Skeletal muscle cell (primary cell): ENCODE results near the gene MON2.
"Not testable (repeated sequence)": the region's sequence is repeated elsewhere in the genome, so short reads cannot be mapped to it uniquely, and the experiment has no call there.

ENCODE experiments used
- DNase-seq: peaks from one replicate; pipeline ENCODE4 v3.0.0-alpha.2; 2010; ENCODE audit warnings: low read depth
- H3K4me3 ChIP-seq: 2 replicates; pipeline ENCODE4 v1.5.1; 2011; ENCODE audit warnings: low read depth, mild to moderate bottlenecking, control low read depth, low read length, moderate library complexity

The MON2 gene

GRCh38 chr12:62471734-62472133 lies 5.1 kb downstream of the MON2 start:
- no peak for DNase-seq
- H3K4me3 ChIP-seq: no peak overlapping the region

GRCh38 chr12:62472472-62472871 lies 5.8 kb downstream of the MON2 start:
- no peak for DNase-seq

DNA sequence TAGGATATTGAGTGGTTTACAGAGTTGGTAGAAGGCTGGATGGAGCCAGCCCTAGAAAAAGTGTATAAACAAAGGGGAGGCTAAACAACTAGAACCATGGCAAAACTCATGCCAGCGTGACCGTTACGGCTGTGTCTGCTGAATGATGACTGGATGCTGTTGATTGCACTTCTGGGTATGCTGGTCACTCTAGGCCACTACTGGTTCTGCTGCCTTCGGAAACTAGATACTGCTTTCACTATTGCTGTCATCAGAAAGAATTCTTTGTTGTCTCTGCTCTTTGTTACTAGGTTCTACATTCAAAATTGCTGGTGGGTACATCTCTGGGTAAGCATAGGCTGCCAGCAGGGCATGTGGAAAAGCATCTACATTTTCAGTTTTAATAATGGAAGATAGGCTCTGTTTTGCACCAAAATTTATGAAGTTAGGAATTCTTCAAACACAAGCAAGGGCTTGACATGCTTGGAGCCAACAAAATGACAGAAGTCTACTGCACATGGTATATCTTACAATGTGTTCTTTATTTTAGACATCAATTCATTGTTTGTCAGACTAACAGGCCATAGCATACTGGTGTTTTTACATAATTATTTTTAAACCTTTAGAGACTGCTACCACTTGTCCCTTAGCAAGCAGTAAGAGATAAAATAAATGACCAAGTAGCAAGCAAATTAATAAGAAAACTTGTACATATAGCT lies 15.4 kb downstream of the MON2 start:
- H3K4me3 ChIP-seq: no peak overlapping the region
- DNase-seq: no peak

More at GRCh38 chr12:62472472-62472871, 5.8 kb downstream of the MON2 start:
- no peak overlapping the region for H3K4me3 ChIP-seq

DNA sequence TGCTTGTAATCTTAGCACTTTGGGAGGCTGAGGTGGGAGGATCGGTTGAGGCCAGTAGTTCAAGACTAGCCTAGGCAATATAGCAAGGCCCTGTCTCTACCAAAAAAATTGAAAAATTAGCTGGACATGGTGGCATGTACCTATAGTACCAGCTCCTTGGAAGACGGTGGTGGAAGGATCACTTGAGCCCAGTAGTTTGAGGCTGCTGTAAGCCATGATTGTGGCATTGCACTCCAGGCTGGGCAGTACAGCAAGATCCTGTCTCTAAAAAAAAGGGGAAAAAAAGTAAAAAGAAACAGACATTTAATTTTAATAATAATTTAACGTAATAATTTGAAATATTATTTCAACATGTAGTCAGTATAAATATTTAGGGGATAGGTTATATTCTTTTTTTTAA lies 16.1 kb downstream of the MON2 start:
- DNase-seq: no peak
- no peak overlapping the region for H3K4me3 ChIP-seq

- DNase-seq: no peak
- H3K4me3 ChIP-seq: no peak overlapping the region
These were observed 17.6 kb downstream of the MON2 start for GRCh38 chr12:62484233-62484632.

DNA sequence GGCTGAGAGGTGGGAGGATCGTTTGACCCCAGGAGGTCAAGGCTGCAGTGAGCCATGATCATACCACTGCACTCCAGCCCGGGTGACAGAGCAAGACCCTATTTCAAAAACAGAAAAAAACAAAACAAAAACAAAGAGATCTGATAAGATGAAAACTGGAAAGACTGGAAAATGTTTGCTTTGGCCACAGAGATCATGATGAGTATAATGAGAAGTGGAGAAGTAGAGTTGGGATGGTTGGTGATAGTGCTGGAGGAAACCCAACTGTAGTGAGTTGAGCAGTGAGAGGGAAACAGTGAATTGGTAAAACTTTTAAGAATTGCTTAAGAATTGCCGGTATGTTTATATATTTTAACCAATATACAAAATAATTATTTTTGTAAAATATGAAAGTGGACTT lies 39.2 kb downstream of the MON2 start:
- H3K4me3 ChIP-seq: no peak overlapping the region
- no peak for DNase-seq

- H3K4me3 ChIP-seq: no peak overlapping the region
These were observed 46.3 kb downstream of the MON2 start for GRCh38 chr12:62512901-62513300.

DNA sequence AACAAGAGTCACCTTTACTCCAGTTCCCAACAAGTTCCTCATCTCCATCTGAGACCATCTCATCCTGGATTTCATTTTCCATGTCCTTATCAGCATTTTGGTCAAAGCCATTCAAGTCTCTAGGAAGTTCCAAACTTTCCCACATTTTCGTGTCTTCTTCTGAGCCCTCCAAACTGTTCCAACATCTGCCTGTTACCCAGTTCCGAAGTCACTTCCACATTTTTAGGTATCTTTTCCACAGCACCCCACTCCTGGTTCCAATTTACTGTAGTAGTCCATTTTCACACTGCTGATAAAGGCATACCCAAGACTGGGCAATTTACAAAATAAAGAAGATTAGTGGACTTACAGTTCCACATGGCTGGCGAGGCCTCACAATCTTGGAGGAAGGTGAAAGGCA lies 47.5 kb downstream of the MON2 start:
- H3K4me3 ChIP-seq, DNase-seq: not testable (repeated sequence)

More at GRCh38 chr12:62512901-62513300, 46.3 kb downstream of the MON2 start:
- no peak for DNase-seq

DNA sequence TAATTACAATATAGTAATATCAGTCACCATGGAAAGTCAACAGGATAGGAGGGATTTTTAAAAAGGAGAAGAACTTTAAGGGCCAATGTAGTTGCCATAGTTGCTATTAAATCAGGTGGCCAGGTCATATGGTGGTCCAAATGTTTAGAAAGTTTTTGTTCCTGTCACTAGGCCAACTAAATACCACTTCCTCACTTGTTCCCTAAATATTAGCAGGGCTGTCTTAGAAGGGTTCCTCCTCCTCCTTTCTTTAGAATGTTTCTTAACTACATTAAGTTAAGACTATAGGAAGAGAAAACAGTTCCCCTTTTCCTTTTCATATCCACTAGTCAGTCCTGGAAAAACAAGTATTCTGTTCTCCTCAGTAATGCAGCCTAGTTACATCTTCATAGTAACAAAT lies 50.3 kb downstream of the MON2 start:
- DNase-seq: no peak
- no peak overlapping the region for H3K4me3 ChIP-seq

GRCh38 chr12:62517887-62518286 lies 51.3 kb downstream of the MON2 start:
- DNase-seq: no peak
- H3K4me3 ChIP-seq: no peak overlapping the region

GRCh38 chr12:62519043-62519442 lies 52.4 kb downstream of the MON2 start:
- no peak overlapping the region for H3K4me3 ChIP-seq
- no peak for DNase-seq

DNA sequence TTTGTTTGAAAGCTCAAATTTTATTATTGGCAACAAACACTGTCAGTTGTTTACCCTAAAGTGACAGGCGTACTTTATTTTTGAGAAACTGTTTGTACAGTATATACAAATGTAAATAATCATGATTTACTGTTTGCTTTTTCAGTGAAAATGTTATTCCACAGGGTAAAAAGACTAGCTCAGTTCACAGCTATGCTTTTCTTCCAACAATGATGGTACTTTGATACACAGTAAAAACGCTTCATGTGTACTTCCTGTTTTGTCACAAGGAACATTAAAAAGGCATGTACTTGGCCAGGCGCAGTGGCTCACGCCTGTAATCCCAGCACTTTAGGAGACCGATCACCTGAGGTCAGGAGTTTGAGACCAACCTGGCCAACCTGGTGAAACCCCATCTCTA lies 53.7 kb downstream of the MON2 start:
- no peak for DNase-seq
- H3K4me3 ChIP-seq: no peak overlapping the region

GRCh38 chr12:62522984-62523383 lies 56.4 kb downstream of the MON2 start:
- no peak for DNase-seq
- no peak overlapping the region for H3K4me3 ChIP-seq

DNA sequence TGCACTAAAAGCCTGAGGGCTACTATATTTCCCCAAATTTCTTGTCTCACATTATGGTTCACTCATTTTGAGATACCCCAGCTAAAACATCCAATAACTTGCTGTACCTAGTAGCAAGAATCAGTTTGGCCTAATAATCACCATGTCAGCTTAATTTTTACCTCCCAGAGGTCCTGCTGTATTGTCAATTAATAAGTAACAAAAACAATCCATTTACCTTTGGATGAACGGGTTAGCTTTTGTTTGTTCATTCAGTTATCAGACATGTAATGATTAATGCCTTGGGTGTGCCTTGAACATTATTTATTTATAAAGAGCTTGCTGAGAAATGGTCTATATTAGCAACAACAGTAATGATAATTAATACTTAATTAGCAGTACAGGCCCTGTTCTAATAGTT lies 57.0 kb downstream of the MON2 start:
- no peak overlapping the region for H3K4me3 ChIP-seq
- no peak for DNase-seq

DNA sequence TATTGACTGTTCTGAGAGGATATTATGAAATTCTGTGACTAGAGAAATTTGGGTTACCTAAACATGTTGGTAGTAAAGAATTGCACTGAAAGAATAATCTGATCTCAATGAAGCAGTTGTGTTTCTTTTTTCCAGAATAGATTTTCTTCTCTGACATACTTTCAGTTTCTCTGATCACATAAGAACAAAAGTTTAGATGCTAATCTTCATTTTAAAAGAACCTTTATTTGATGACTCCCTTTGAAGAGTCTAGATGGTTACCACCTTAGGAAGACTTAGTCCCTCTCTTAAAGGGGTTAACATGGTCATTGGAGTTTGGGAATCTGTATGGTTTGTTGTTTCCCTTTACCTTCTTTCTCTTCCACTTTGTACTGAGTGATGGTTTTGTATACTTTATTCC lies 58.6 kb downstream of the MON2 start:
- no peak for DNase-seq
- H3K4me3 ChIP-seq: no peak overlapping the region

- peak; percentile 45 for DNase-seq
- H3K4me3 ChIP-seq: no peak overlapping the region
These were observed 64.0 kb downstream of the MON2 start for GRCh38 chr12:62530596-62530995.

GRCh38 chr12:62532333-62532732 lies 65.7 kb downstream of the MON2 start:
- no peak overlapping the region for H3K4me3 ChIP-seq
- no peak for DNase-seq

DNA sequence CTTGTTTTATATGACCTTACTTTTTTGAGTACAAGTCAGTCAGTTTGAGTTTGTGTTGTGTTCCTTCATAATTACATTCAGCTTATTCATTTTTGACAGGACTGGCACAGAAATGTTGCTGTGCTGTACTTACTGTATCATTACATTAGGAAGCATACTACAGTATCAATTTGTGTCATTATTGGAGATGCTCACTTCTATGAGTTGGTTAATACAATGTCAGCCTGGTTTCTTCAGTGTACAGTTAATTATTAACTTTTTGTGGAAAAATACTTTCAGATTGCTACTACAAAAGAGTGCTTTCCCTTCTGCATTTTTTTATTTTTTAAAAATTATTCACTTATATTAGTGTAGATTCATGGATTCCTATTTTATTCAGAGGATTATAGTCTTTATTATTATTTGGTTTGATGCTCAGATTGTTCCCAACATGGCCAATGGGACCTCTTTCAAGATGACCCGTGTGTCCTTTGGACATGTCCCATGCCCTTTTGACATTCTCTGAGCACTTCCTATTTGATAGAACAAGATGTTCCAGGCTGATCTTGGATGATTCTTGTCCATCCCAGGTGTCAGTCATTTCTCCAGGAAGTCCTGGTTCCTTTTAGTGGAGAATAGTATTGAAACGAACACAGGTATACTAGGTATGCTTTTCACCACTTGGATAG lies 66.6 kb downstream of the MON2 start:
- DNase-seq: no peak
- no peak overlapping the region for H3K4me3 ChIP-seq

DNA sequence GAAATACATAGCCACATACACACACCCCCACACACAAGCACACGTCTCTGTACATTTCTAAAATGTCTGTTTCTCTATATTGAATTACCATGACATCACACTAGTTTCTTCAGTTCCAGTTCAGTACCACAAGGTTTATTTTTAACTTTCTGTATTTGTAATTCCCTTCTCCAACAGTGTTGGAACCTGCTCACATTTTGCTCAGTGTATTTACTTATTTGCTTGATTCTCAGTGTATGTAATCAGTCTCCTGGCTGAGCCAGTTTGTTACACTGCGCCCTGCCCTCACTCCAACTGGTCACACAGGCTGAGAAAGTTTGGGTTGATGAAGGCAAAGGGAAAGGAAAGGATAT lies 67.1 kb downstream of the MON2 start:
- DNase-seq: no peak
- no peak overlapping the region for H3K4me3 ChIP-seq

- DNase-seq: no peak
- H3K4me3 ChIP-seq: no peak overlapping the region
These were observed 69.9 kb downstream of the MON2 start for GRCh38 chr12:62536546-62536945.

- DNase-seq: peak; percentile 78
- H3K4me3 ChIP-seq: no peak overlapping the region
These were observed 70.9 kb downstream of the MON2 start for GRCh38 chr12:62537551-62537950.
